ENCODE measurements around the gene CSNK1G3.

GRCh38 chr5:123471385-123471784 is 40.6 kb upstream of the CSNK1G3 start:
- TF ChIP-seq CTCF (IDR thresholded peaks at IDR 0.05), result no peak
- no peak for TF ChIP-seq TCF7L2 (IDR thresholded peaks at IDR 0.05; ENCODE audit: low read depth, low read length)
- no peak for TF ChIP-seq POLR2AphosphoS5 (IDR thresholded peaks at IDR 0.05; ENCODE audit: low read depth, low read length)

Data from Panc1 (cell line).